Measurements from ENCODE around the gene LAMTOR5. TPM values are rescaled to one million over a fixed set of nuclear protein-coding genes. Genes with fewer than 3 reads are reported as not detected.

Gene LAMTOR5
- polyA plus RNA-seq, 1 of the 3 experiments (the other 2 are of a cell fraction) = 442 TPM

DNA sequence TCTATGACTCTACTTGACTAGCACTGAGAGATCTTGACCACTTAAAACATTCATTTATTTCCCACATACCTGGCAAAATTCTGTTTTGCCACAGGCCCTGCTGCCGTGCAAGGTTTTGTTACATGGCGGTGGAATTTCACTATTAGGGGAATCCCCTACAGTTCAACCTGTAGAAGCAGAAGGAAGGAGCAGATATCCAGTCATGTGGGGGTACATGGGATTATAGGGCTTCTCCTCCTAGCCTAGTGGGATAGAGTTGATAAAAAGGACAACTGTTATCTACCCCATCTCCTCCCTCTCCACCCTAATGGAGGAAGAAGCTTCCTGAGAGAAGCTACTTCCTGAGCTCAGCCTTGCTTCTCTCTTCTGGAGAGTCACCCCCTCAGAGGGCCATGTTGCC, 25.7 kb upstream of the LAMTOR5 start (continued):
- TF ChIP-seq CTCF (IDR thresholded peaks at IDR 0.05) (no peak), ELF1 (IDR thresholded peaks at IDR 0.05) (no peak), GATA2 (CRISPR knock-in tag; IDR thresholded peaks at IDR 0.05) (no peak), MEF2A (IDR thresholded peaks at IDR 0.05; ENCODE audit: borderline replicate concordance, low read depth) (no peak), NFIC (IDR thresholded peaks at IDR 0.05; ENCODE audit: borderline replicate concordance) (no peak)

DNA sequence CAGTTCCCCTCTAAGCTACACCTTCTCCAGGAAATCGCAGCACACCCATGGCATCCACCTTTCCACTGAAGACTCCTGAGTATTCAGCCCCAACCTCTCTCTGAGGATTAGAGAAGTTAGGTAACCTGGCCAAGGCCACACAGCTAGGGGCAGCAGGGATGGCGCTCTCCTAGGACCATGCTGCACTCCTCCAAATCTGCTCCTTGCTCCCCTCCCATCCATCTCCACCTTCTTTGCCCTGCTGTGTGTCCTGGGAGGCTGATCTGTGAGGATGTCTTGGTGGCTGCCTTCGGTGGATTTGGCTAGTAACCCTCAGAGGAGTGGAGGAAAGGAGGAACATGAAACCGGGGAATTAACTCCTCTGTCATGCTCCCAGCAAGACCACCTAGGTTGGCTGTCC, 23.4 kb upstream of the LAMTOR5 start:
- H3K9me3 ChIP-seq = no peaks in the 10 kb centered on the region
- POLR2A ChIA-PET = no interaction called here
- H3K9ac ChIP-seq = no peak overlapping the region
- H4K20me1 ChIP-seq (ENCODE audit: insufficient read depth) = no peaks in the 10 kb centered on the region
- 56% methylated on average over 4 of the region's 4 CpGs for WGBS (ENCODE audit: low lambda C conversion rate)
- H3K79me2 ChIP-seq (ENCODE audit: insufficient read depth) = no peaks in the 10 kb centered on the region
- peaks cover 35% of the 10 kb centered on the region for H3K27me3 ChIP-seq (ENCODE audit: insufficient read depth)
- H3K9me2 ChIP-seq = no peaks in the 10 kb centered on the region
- no peaks in the 10 kb centered on the region for H3K36me3 ChIP-seq (replicated peaks in 1 of 2; ENCODE audit: control insufficient read depth in 1 of 2, insufficient read depth in 2 of 2, low read length in 1 of 2)
- no peak overlapping the region for H3K4me2 ChIP-seq
- H3K4me1 ChIP-seq (ENCODE audit: control insufficient read depth in 1 of 2, insufficient read depth in 2 of 2, low read depth in 1 of 2, low read length in 1 of 2) = no peaks in the 10 kb centered on the region; a peak in 1 of 4 replicates
- TF ChIP-seq GABPA (IDR thresholded peaks at IDR 0.05; ENCODE audit: low read depth) (no peak), FOSL2 (IDR thresholded peaks at IDR 0.05; ENCODE audit: borderline replicate concordance, low read depth) (no peak), RCOR1 (IDR thresholded peaks at IDR 0.05; ENCODE audit: low read length) (no peak), JUND (IDR thresholded peaks at IDR 0.05) (no peak)
- TF ChIP-seq, protein P1, sequence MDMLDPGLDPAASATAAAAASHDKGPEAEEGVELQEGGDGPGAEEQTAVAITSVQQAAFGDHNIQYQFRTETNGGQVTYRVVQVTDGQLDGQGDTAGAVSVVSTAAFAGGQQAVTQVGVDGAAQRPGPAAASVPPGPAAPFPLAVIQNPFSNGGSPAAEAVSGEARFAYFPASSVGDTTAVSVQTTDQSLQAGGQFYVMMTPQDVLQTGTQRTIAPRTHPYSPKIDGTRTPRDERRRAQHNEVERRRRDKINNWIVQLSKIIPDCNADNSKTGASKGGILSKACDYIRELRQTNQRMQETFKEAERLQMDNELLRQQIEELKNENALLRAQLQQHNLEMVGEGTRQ (IDR thresholded peaks at IDR 0.05; ENCODE audit: borderline replicate concordance, low read depth, low read length) = no peak
- CTCF ChIA-PET = interaction anchor here (1.0 to 8.2 kb wide), 5 partner anchors 18 to 234 kb away, joined by 3 to 41 read pairs (median 19); no protein-coding TSS in a partner anchor
- no peaks in the 10 kb centered on the region for H3F3A ChIP-seq (replicated peaks; ENCODE audit: insufficient read depth)
- H3K4me3 ChIP-seq (ENCODE audit: low read depth in 2 of 2, low read length in 1 of 2) = no peak overlapping the region
- no peak for DNase-seq
- H2AFZ ChIP-seq (ENCODE audit: low read depth) = no peak overlapping the region
- H3K27ac ChIP-seq (ENCODE audit: low read depth in 2 of 2, low read length in 1 of 2) = no peak overlapping the region

- no peaks in the 10 kb centered on the region for H3K9me3 ChIP-seq
- no peaks in the 10 kb centered on the region for H3K79me2 ChIP-seq (ENCODE audit: insufficient read depth)
- H4K20me1 ChIP-seq (ENCODE audit: insufficient read depth) = no peaks in the 10 kb centered on the region
- H3K9ac ChIP-seq = no peak overlapping the region
- H3K27ac ChIP-seq (ENCODE audit: low read depth in 2 of 2, low read length in 1 of 2) = no peak overlapping the region
- H3K27me3 ChIP-seq (ENCODE audit: insufficient read depth) = peaks cover 35% of the 10 kb centered on the region
- H3K4me3 ChIP-seq (ENCODE audit: low read depth in 2 of 2, low read length in 1 of 2) = no peak overlapping the region
- no peak overlapping the region for H3K4me2 ChIP-seq
- H3K36me3 ChIP-seq (replicated peaks in 1 of 2; ENCODE audit: control insufficient read depth in 1 of 2, insufficient read depth in 2 of 2, low read length in 1 of 2) = no peaks in the 10 kb centered on the region
- no peak for DNase-seq
- H3F3A ChIP-seq (replicated peaks; ENCODE audit: insufficient read depth) = no peaks in the 10 kb centered on the region
- WGBS (ENCODE audit: low lambda C conversion rate) = 55% methylated on average over 6 of the region's 6 CpGs
- ChIA-PET POLR2A (interaction anchor here (0.5 kb wide), 1 partner anchor 21 kb away, joined by 3 read pairs; no protein-coding TSS in a partner anchor), CTCF (interaction anchor here (0.9 to 8.2 kb wide), 6 partner anchors 18 to 227 kb away, joined by 3 to 41 read pairs (median 14); no protein-coding TSS in a partner anchor)
- no peaks in the 10 kb centered on the region; a peak in 1 of 4 replicates for H3K4me1 ChIP-seq (ENCODE audit: control insufficient read depth in 1 of 2, insufficient read depth in 2 of 2, low read depth in 1 of 2, low read length in 1 of 2)
- H3K9me2 ChIP-seq = no peaks in the 10 kb centered on the region
- H2AFZ ChIP-seq (ENCODE audit: low read depth) = no peak overlapping the region
- TF ChIP-seq MEF2A (IDR thresholded peaks at IDR 0.05; ENCODE audit: borderline replicate concordance, low read depth) = no peak
- no peak for TF ChIP-seq RAD21 (IDR thresholded peaks at IDR 0.05; ENCODE audit: low read length)
- no peak for TF ChIP-seq MAX (IDR thresholded peaks at IDR 0.05; ENCODE audit: low read depth)
- no peak for TF ChIP-seq YY1 (IDR thresholded peaks at IDR 0.05; ENCODE audit: low read depth)
- TF ChIP-seq RCOR1 (IDR thresholded peaks at IDR 0.05; ENCODE audit: low read length) = no peak
- TF ChIP-seq, protein P2, sequence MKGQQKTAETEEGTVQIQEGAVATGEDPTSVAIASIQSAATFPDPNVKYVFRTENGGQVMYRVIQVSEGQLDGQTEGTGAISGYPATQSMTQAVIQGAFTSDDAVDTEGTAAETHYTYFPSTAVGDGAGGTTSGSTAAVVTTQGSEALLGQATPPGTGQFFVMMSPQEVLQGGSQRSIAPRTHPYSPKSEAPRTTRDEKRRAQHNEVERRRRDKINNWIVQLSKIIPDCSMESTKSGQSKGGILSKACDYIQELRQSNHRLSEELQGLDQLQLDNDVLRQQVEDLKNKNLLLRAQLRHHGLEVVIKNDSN (IDR thresholded peaks at IDR 0.05; ENCODE audit: borderline replicate concordance, low read depth) = no peak
- TF ChIP-seq FOXJ3 (CRISPR knock-in tag; IDR thresholded peaks at IDR 0.05) = no peak
- TF ChIP-seq, protein P1 (IDR thresholded peaks at IDR 0.05; ENCODE audit: borderline replicate concordance, low read depth, low read length) = no peak
- no peak for TF ChIP-seq FOSL2 (IDR thresholded peaks at IDR 0.05; ENCODE audit: borderline replicate concordance, low read depth)
- TF ChIP-seq FOXM1 (IDR thresholded peaks at IDR 0.05; ENCODE audit: low read depth) = no peak
- no peak for TF ChIP-seq NRF1 (IDR thresholded peaks at IDR 0.05; ENCODE audit: low read depth, low read length)
- TF ChIP-seq TEAD4 (IDR thresholded peaks at IDR 0.05; ENCODE audit: borderline replicate concordance, insufficient read depth) = no peak
- TF ChIP-seq JUND (IDR thresholded peaks at IDR 0.05) = no peak
- TF ChIP-seq NFIC (IDR thresholded peaks at IDR 0.05; ENCODE audit: borderline replicate concordance) = no peak
- TF ChIP-seq SMC3 (IDR thresholded peaks at IDR 0.05; ENCODE audit: low read depth, low read length) = no peak
- TF ChIP-seq SIN3A (IDR thresholded peaks at IDR 0.05; ENCODE audit: borderline replicate concordance, low read depth, low read length) = no peak
These were observed 22.9 kb upstream of the LAMTOR5 start for GRCh38 chr1:110430366-110430765.
